ENCODE data around the gene TMEM43. TPM values are rescaled to one million over a fixed set of nuclear protein-coding genes. Genes with fewer than 3 reads are reported as not detected.

Gene TMEM43
- polyA plus RNA-seq, 3 donors = 55.4 to 69.7 (median 66.7) TPM

DNA sequence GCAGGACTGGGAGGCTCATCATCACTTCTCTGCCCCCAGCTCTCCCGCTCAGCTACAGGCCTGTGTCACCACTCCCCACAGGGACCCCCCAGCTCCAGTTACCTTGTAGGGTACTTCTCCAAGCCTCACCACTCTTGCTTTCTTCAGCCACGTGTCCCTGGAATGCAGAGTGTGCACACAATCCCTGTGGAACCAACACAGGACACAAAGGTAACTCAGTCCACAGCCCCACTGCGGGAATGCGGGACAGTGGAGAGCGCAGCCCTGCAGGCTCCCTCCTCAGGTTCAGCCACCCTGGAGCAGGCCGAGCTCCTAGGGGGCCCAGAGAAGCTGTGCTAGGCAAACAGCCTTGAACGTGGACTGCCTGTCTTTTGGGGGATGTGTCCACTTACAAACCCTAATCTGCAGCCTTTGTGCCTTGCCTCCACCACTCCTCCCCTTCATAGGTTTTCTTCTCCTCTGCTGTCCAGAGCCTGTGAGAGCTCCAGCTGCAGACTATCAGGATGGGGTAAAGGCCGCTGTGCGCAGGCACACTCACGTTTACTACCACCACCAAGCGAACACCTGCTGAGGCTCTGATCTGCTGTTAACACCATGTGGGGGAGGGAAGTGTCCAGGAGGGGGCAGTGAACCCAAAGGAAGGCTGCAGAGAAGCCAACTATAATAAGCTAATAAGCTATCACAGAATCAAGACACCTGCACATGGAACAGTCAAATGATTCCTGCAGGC lies 27.5 kb downstream of the TMEM43 start:
- DNase-seq = no peak
- H3K27ac Mint-ChIP-seq = peak overlapping the region in 4 of 7 donors; percentile 1 to 66 (median 30)
- H3K36me3 Mint-ChIP-seq = peaks cover 69 to 73% of the 10 kb centered on the region in 2 donors
- no peak overlapping the region for H3K4me3 ChIP-seq (replicated peaks in 1 of 3; ENCODE audit: low read depth in 2 of 3, low read length in 3 of 3)
- H3K27ac ChIP-seq (ENCODE audit: low read depth in 1 of 2, low read length in 2 of 2) = no peak overlapping the region
- WGBS (ENCODE audit: insufficient coverage) = 100% methylated on average over 6 of the region's 11 CpGs
- no peaks in the 10 kb centered on the region for H3K9me3 ChIP-seq (replicated peaks in 1 of 2; ENCODE audit: control insufficient read depth in 1 of 2, insufficient read depth in 1 of 2, low read length in 2 of 2)
- no peaks in the 10 kb centered on the region for H3K27me3 ChIP-seq (ENCODE audit: control insufficient read depth in 2 of 2, insufficient read depth in 2 of 2, low read length in 2 of 2)
- H3K4me1 Mint-ChIP-seq = peaks cover 7% of the 10 kb centered on the region
- intact Hi-C loops (cut with micrococcal nuclease) = no loop called here
- no peak overlapping the region for H3K9ac ChIP-seq (ENCODE audit: insufficient read depth, low read length, poor library complexity, severe bottlenecking)
- H4K20me1 ChIP-seq (ENCODE audit: insufficient read depth, low read length) = no peaks in the 10 kb centered on the region
- no peak overlapping the region for H3K4me2 ChIP-seq (replicated peaks; ENCODE audit: extremely low read depth, low read length, poor library complexity, severe bottlenecking)
- H3K79me2 ChIP-seq (ENCODE audit: insufficient read depth, low read length) = no peaks in the 10 kb centered on the region
- H3K4me3 Mint-ChIP-seq = no peak overlapping the region
- peaks cover 0 to 2% (median 0%) of the 10 kb centered on the region in 3 donors for H3K27me3 Mint-ChIP-seq (ENCODE audit: low read depth in 3 of 3)
- H2AFZ ChIP-seq (ENCODE audit: insufficient read depth, low read depth, low read length, poor library complexity, severe bottlenecking) = no peak overlapping the region
- H3K36me3 ChIP-seq (replicated peaks in 1 of 2; ENCODE audit: control insufficient read depth in 1 of 2, insufficient read depth in 2 of 2, low read length in 2 of 2) = peaks cover 33 to 62% of the 10 kb centered on the region in 2 donors
- peaks cover 0 to 1% (median 0%) of the 10 kb centered on the region in 7 donors for H3K9me3 Mint-ChIP-seq
- peaks cover 4 to 6% of the 10 kb centered on the region in 2 donors for H3K4me1 ChIP-seq (ENCODE audit: control insufficient read depth in 1 of 2, insufficient read depth in 2 of 2, low read length in 2 of 2)
- TF ChIP-seq, protein P1, sequence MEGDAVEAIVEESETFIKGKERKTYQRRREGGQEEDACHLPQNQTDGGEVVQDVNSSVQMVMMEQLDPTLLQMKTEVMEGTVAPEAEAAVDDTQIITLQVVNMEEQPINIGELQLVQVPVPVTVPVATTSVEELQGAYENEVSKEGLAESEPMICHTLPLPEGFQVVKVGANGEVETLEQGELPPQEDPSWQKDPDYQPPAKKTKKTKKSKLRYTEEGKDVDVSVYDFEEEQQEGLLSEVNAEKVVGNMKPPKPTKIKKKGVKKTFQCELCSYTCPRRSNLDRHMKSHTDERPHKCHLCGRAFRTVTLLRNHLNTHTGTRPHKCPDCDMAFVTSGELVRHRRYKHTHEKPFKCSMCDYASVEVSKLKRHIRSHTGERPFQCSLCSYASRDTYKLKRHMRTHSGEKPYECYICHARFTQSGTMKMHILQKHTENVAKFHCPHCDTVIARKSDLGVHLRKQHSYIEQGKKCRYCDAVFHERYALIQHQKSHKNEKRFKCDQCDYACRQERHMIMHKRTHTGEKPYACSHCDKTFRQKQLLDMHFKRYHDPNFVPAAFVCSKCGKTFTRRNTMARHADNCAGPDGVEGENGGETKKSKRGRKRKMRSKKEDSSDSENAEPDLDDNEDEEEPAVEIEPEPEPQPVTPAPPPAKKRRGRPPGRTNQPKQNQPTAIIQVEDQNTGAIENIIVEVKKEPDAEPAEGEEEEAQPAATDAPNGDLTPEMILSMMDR (IDR thresholded peaks at IDR 0.05) = peak; percentile 16

DNA sequence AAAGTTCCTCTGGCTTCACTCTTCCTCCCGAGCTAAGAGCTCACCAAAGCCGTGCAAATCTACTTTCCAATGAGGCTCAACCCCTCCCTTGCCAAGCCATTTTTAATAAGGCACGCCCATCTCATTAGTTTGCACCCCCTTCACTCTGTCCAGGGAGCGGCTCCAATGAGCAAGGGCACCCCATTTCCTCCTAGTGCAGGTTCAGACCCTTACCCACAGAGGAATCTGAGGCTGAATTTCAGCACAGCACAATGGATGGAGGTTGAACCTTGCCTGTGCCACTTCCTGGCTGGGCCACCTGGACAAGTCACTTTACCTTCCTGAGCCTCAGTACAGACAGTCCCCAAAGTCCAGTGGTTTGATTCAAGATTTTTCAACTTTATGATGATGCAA lies 28.1 kb downstream of the TMEM43 start:
- peaks cover 71 to 73% of the 10 kb centered on the region in 2 donors for H3K36me3 Mint-ChIP-seq
- peaks cover 0 to 1% (median 0%) of the 10 kb centered on the region in 7 donors for H3K9me3 Mint-ChIP-seq
- no peak overlapping the region for H3K4me3 Mint-ChIP-seq
- peak overlapping the region in 4 of 7 donors; percentile 3 to 56 (median 28) for H3K27ac Mint-ChIP-seq
- H3K79me2 ChIP-seq (ENCODE audit: insufficient read depth, low read length) = no peaks in the 10 kb centered on the region
- intact Hi-C loops (cut with micrococcal nuclease) = no loop called here
- H3K9ac ChIP-seq (ENCODE audit: insufficient read depth, low read length, poor library complexity, severe bottlenecking) = no peak overlapping the region
- H4K20me1 ChIP-seq (ENCODE audit: insufficient read depth, low read length) = no peaks in the 10 kb centered on the region
- WGBS (ENCODE audit: insufficient coverage) = 93% methylated on average over 4 of the region's 4 CpGs
- H3K4me3 ChIP-seq (replicated peaks in 1 of 3; ENCODE audit: low read depth in 2 of 3, low read length in 3 of 3) = no peak overlapping the region
- no peaks in the 10 kb centered on the region for H3K27me3 ChIP-seq (ENCODE audit: control insufficient read depth in 2 of 2, insufficient read depth in 2 of 2, low read length in 2 of 2)
- TF ChIP-seq, protein P1 (IDR thresholded peaks at IDR 0.05) = no peak
- H2AFZ ChIP-seq (ENCODE audit: insufficient read depth, low read depth, low read length, poor library complexity, severe bottlenecking) = no peak overlapping the region
- H3K4me1 Mint-ChIP-seq = peaks cover 2% of the 10 kb centered on the region
- H3K4me1 ChIP-seq (ENCODE audit: control insufficient read depth in 1 of 2, insufficient read depth in 2 of 2, low read length in 2 of 2) = peaks cover 0 to under 1% of the 10 kb centered on the region in 2 donors
- peaks cover 0 to 2% (median 0%) of the 10 kb centered on the region in 3 donors for H3K27me3 Mint-ChIP-seq (ENCODE audit: low read depth in 3 of 3)
- H3K4me2 ChIP-seq (replicated peaks; ENCODE audit: extremely low read depth, low read length, poor library complexity, severe bottlenecking) = no peak overlapping the region
- no peaks in the 10 kb centered on the region for H3K9me3 ChIP-seq (replicated peaks in 1 of 2; ENCODE audit: control insufficient read depth in 1 of 2, insufficient read depth in 1 of 2, low read length in 2 of 2)
- no peak overlapping the region for H3K27ac ChIP-seq (ENCODE audit: low read depth in 1 of 2, low read length in 2 of 2)
- no peak for DNase-seq
- peaks cover 38 to 68% of the 10 kb centered on the region in 2 donors for H3K36me3 ChIP-seq (replicated peaks in 1 of 2; ENCODE audit: control insufficient read depth in 1 of 2, insufficient read depth in 2 of 2, low read length in 2 of 2)

Measured in CD14-positive monocyte (primary cell).